VCaP (cell line): ENCODE measurements around the gene SLC13A2.
A peak's percentile ranks its signal among the peaks of the same experiment; 100 is the strongest.

ENCODE experiments used
- H3K27ac ChIP-seq: fragments of 450-650 bp; 2 replicates; pipeline ENCODE4 v1.5.1; 2017
- CTCF ChIP-seq: fragments of 450-650 bp; conservative IDR thresholded peaks from 2 replicates; pipeline ENCODE4 v1.5.1; 2017; ENCODE audit warnings: mild to moderate bottlenecking, moderate library complexity

SLC13A2 gene

GRCh38 chr17:28529013-28529400, 55.6 kb downstream of the SLC13A2 start:
- H3K27ac ChIP-seq: peak overlapping the region; percentile 86; the same call in 1 of the 2 replicates
- TF ChIP-seq CTCF: no peak

GRCh38 chr17:28530250-28530649, 56.8 kb downstream of the SLC13A2 start:
- no peak overlapping the region for H3K27ac ChIP-seq

GRCh38 chr17:28530926-28531325, 57.5 kb downstream of the SLC13A2 start:
- no peak for TF ChIP-seq CTCF
- H3K27ac ChIP-seq: no peak overlapping the region

More at GRCh38 chr17:28530250-28530649, 56.8 kb downstream of the SLC13A2 start:
- TF ChIP-seq CTCF: no peak

- no peak for TF ChIP-seq CTCF
Observed at GRCh38 chr17:28532050-28532960, 58.9 kb downstream of the SLC13A2 start.

GRCh38 chr17:28533091-28533807, 59.8 kb downstream of the SLC13A2 start:
- TF ChIP-seq CTCF: no peak
- no peak overlapping the region for H3K27ac ChIP-seq

More at GRCh38 chr17:28532050-28532960, 58.9 kb downstream of the SLC13A2 start:
- H3K27ac ChIP-seq: no peak overlapping the region

GRCh38 chr17:28534740-28535375, 61.4 kb downstream of the SLC13A2 start:
- no peak overlapping the region for H3K27ac ChIP-seq
- no peak for TF ChIP-seq CTCF
